ENCODE results near the gene ATP6V0D1.
"Not testable (repeated sequence)": the region's sequence is repeated elsewhere in the genome, so short reads cannot be mapped to it uniquely, and the experiment has no call there.

ATP6V0D1 gene

GRCh38 chr16:67499106-67499505, 18.1 kb upstream of the ATP6V0D1 start:
- DNase-seq, result no peak

GRCh38 chr16:67490335-67491096, 9.6 kb upstream of the ATP6V0D1 start:
- no peak for DNase-seq

- no peak for DNase-seq
Measured at GRCh38 chr16:67489401-67490083, 8.6 kb upstream of the ATP6V0D1 start.

DNA sequence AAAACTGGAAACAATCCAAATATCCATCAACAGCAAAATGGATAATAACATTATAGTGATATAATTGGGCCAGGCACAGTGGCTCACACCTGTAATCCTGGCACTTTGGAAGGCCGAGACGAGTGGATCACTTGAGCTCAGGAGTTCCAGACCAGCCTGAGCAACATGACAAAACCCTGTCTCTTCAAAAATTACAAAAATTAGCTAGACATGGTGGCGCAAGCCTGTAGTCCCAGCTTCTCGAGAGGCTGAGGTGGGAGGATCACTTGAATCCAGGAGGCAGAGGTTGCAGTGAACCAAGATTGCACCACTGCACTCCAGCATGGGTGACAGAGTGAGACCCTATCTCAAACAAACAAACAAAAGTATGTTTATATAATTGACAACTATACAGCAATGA, 6.6 kb upstream of the ATP6V0D1 start:
- not testable (repeated sequence) for DNase-seq

GRCh38 chr16:67486805-67487204, 5.8 kb upstream of the ATP6V0D1 start:
- DNase-seq, result no peak

- DNase-seq, result no peak
Measured at GRCh38 chr16:67483731-67484525, 3.0 kb upstream of the ATP6V0D1 start.

GRCh38 chr16:67483150-67483549, 2.2 kb upstream of the ATP6V0D1 start, which contains the start of gene AGRP:
TSS of gene AGRP (minus strand) at chr16:67483547. CDS start at chr16:67483398, 149 bp downstream.
- DNase-seq, result no peak

DNA sequence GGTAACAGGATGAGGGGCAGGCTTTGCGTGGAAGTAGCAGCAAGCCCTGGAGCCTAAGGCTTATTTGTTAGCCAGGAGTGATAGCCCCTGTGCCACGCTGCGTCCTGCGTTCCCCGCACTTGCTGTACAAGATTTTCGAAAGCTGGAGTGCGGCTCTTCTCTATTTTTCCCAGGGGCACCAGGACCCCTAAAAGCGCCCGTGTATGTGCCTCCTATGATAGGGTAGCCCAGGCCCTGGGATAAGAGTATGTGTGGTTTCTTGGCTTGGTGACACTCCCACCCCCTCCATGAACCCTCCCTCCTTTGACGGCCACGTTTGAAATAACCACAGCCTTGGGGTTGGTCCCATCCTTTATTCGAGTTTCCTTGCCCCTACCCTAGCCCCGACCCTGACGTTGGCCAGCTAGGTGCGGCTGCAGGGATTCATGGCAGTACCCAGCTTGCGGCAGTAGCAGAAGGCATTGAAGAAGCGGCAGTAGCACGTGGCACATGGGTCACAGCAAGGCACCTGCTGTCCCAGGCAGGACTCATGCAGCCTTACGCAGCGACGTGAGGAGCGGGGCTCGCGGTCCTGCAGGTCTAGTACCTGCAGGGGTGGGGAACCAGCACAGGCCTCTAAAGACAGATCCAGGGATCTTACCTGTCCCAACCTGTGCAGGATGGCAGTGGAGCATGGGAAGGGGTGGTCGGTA, 1.4 kb upstream of the ATP6V0D1 start:
- no peak for DNase-seq

- no peak for DNase-seq
Measured at GRCh38 chr16:67481561-67482232, 740 bp upstream of the ATP6V0D1 start.

DNA sequence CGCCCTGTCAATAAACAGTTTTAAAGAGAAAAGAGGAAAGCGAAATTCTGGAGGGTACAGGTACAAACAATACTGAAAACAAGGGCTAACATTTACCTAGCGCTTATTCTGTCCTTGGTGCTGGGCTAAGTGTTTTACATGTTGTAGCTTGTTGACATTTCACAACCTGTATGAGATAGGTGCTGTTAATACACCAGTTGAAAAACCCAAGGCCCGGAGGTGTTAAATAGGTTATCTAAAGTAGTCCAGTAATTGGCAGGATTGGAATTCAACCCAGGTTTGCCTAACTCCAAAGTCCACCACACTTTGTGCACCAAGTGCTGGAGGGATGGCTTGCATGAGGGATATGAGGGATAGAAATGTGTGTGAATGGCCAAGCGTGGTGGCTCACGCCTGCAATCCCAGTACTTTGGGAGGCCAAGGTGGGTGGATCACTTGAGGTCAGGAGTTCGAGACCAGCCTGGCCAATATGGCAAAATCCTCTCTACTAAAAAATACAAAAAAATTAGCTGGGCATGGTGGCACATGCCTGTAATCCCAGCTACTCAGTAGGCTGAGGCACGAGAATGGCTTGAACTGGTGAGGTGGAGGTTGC, 2.9 kb downstream of the ATP6V0D1 start:
- no peak for DNase-seq

GRCh38 chr16:67474551-67475455, 6.2 kb downstream of the ATP6V0D1 start:
- no peak for DNase-seq

GRCh38 chr16:67471758-67472384, 9.1 kb downstream of the ATP6V0D1 start:
- DNase-seq, result no peak

- no peak for DNase-seq
Measured at GRCh38 chr16:67470359-67470758, 10.6 kb downstream of the ATP6V0D1 start.

DNA sequence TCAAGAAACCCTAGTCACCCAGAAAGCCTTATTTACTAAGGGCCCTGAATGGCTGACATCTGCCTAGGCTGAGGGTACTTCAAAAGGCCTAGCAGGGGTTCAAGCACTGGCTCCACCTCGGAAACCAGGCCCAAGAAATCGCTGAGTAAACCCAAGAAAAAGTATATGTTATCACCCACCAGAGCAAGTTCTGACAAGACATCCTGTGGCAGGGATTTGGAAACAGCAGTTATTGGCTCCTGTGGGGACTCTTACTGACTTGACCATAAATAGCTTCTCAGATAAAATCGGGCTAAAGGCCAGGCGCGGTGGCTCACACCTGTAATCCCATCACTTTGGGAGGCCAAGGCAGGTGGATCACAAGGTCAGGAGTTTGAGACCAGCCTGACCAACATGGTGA, 12.2 kb downstream of the ATP6V0D1 start:
- no peak for DNase-seq

- no peak for DNase-seq
Measured at GRCh38 chr16:67466581-67466980, 14.4 kb downstream of the ATP6V0D1 start.

DNA sequence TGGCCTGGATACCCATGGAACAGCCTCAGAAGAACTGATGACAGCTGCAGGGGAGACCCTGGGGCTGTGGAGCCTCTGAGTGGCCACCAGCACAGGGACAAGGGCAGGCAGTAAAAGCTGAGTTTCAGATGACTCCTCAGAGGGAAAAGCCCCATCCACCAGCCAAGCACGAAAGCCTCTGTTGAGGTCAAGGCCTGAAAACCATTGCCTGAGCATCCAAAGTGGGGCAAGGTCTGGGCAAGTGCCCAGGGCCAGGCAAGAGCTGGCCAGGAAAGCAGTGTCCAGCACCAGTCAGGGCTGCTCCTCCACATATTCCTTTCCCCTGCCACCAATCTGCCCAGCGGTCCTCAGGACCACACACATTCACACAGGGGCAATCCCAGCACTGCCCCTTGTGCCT, 16.4 kb downstream of the ATP6V0D1 start:
- no peak for DNase-seq

DNA sequence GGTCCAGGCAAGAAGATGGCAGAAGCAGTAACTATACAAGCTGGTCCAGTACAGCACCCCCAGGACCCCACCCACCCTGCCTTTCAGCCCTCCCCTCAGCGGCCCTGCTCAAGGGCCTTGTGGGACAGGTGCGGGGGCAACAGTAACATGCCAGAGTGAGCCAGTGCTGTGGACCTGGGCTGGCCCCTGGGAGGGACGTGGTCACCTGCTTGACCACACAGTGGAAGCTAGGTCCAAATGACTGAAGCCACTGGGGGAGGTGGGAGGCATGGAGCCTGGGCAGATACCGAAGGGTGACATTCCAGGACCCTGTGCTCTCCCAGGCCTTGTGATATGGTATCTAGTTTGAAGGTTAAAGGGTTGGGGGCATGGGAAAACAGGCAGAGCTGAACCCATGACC, 17.3 kb downstream of the ATP6V0D1 start:
- no peak for DNase-seq

DNA sequence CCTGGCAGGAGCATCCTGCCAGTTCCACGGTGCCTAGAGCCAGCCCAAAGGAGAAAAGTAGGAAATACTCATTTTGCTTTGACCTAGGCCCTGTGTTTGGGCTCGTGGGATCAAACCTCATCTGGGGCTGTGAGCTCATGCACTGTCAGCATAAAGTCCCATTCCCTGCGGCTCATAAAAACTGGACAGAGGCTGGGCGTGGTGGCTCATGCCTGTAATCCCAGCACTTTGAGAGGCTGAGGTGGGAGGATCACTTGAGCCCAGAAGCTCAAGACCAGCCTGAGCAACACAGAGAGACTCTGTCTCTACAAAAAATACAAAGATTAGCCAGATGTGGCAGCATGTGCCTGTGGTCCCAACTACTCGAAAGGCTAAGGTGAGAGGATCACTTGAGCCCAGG, 17.9 kb downstream of the ATP6V0D1 start:
- no peak for DNase-seq

DNA sequence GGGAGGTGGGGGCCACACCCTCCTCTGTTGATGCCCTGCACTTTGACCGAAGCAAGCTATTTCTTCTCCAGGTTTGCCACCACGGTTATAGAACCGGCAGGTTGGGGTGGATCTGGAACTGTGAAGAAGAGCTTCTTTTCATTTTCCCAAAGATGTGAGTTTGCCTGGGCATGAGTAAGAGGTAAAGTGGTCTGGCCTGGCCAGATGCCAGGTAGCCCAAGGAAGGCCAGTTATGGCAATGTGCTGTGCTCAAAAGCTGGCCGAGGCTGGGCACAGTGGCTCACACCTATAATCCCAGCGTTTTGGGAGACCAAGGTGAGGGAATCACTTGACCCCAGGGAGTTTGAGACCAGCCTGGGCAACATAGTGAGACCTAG, 18.7 kb downstream of the ATP6V0D1 start:
- no peak for DNase-seq

GRCh38 chr16:67461600-67462278, 19.2 kb downstream of the ATP6V0D1 start:
- DNase-seq, result no peak
